CD4-positive, alpha-beta memory T cell (primary cell): ENCODE measurements around the gene PAIP2B. TPM values are rescaled to one million over a fixed set of nuclear protein-coding genes. Genes with fewer than 3 reads are reported as not detected.

Source experiments
- CTCF ChIA-PET: fragments of 350-600 bp; sonication (Branson Sonifier 250); formaldehyde crosslinking; loops from one replicate; lab custom pipeline; 2021; ENCODE audit warnings: inconsistent platforms; ENCODE audit not compliant: partially characterized antibody; lab: Charles Lee
- POLR2A ChIA-PET: fragments of 350-600 bp; sonication (Branson Sonifier 250); formaldehyde crosslinking; loops from one replicate; lab custom pipeline; 2021; ENCODE audit not compliant: partially characterized antibody; lab: Charles Lee
- DNase-seq, 5 donors: peaks; one replicate each; pipeline versions ENCODE4 v3.0.0 to v3.0.0-alpha.2; 2020 to 2022; ENCODE audit warnings: mixed read lengths in 1 of 5
- H3K27ac ChIP-seq: one replicate; pipeline ENCODE4 v1.7.0; 2013; ENCODE audit warnings: low read depth, low read length
- H3K27me3 ChIP-seq: 2 replicates; pipeline ENCODE4 v1.7.0; 2013; ENCODE audit warnings: mild to moderate bottlenecking, low read length, moderate library complexity; ENCODE audit not compliant: insufficient read depth
- H3K36me3 ChIP-seq: 2 replicates; pipeline ENCODE4 v1.7.0; 2013; ENCODE audit warnings: mild to moderate bottlenecking, low read length, moderate library complexity; ENCODE audit not compliant: insufficient read depth
- H3K4me1 ChIP-seq: 2 replicates; pipeline ENCODE4 v1.7.0; 2013; ENCODE audit warnings: mild to moderate bottlenecking, low read length, moderate library complexity; ENCODE audit not compliant: insufficient read depth
- H3K4me3 ChIP-seq, 2 donors: one replicate each; pipeline ENCODE4 v1.7.0; 2013; ENCODE audit warnings: low read length in 2 of 2, mild to moderate bottlenecking in 1 of 2
- H3K9me3 ChIP-seq, 2 donors: one replicate each; pipeline ENCODE4 v1.7.0; 2013; ENCODE audit warnings: low read length in 2 of 2, control low read depth in 1 of 2; ENCODE audit not compliant: control insufficient read depth in 1 of 2
- H3K27ac Mint-ChIP-seq, 7 donors: one replicate each; pipeline ENCODE4 v1.8.0; 2020 to 2021; ENCODE audit warnings: mixed read lengths in 7 of 7, mild to moderate bottlenecking in 6 of 7, inconsistent platforms in 3 of 7, moderate library complexity in 3 of 7
- H3K27me3 Mint-ChIP-seq, 2 donors: one replicate each; pipeline ENCODE4 v1.8.0; 2020 to 2021; ENCODE audit warnings: mixed read lengths in 2 of 2
- H3K36me3 Mint-ChIP-seq, 2 donors: one replicate each; pipeline ENCODE4 v1.8.0; 2020 to 2021; ENCODE audit warnings: mixed read lengths in 2 of 2, inconsistent platforms in 1 of 2, mild to moderate bottlenecking in 1 of 2
- H3K4me1 Mint-ChIP-seq, 4 donors: one replicate each; pipeline ENCODE4 v1.8.0; 2020 to 2021; ENCODE audit warnings: mixed read lengths in 4 of 4, mild to moderate bottlenecking in 1 of 4
- H3K4me3 Mint-ChIP-seq, 8 donors: one replicate each; pipeline ENCODE4 v1.8.0; 2020 to 2021; ENCODE audit warnings: mixed read lengths in 8 of 8, mild to moderate bottlenecking in 7 of 8, moderate library complexity in 6 of 8, inconsistent platforms in 3 of 8
- H3K9me3 Mint-ChIP-seq, 8 donors: one replicate each; pipeline ENCODE4 v1.8.0; 2020 to 2021; ENCODE audit warnings: mixed read lengths in 8 of 8, mild to moderate bottlenecking in 5 of 8, inconsistent platforms in 3 of 8, moderate library complexity in 1 of 8
- intact Hi-C: fragments of 100-400 bp; cut with micrococcal nuclease; formaldehyde crosslinking; loops from one replicate; pipeline ENCODE4 v1.15.1; 2023
- polyA plus RNA-seq, 2 donors: library from polyadenylated mRNA; unstranded; fragments of 300-500 nt; fragmentation: Illumina TruSeq; gene quantifications; one replicate each; pipeline ENCODE4 v1.2.3, GENCODE V29; 2021
- total RNA-seq, 2 experiments: library from RNA; stranded (reverse); gene quantifications; one replicate each; pipeline ENCODE4 v1.2.3, GENCODE V29; 2021

PAIP2B gene
- total and polyA plus RNA-seq, 4 experiments from 2014 or later: 1.7 to 11.0 (median 5.8) TPM

- intact Hi-C loops: no loop called here
- peaks cover 30 to 31% of the 10 kb centered on the region in 2 donors for H3K27me3 Mint-ChIP-seq
- Histone ChIP-seq H3K4me1 (no peaks in the 10 kb centered on the region), H3K9me3 (no peaks in the 10 kb centered on the region), H3K27me3 (no peaks in the 10 kb centered on the region), H3K4me3 (no peak overlapping the region), H3K36me3 (no peaks in the 10 kb centered on the region), H3K27ac (no peak overlapping the region)
- DNase-seq: no peak
- CTCF ChIA-PET: no interaction called here
- H3K9me3 Mint-ChIP-seq: peaks cover 0 to 8% (median 0%) of the 10 kb centered on the region in 8 donors
- no peaks in the 10 kb centered on the region for H3K4me1 Mint-ChIP-seq
- H3K36me3 Mint-ChIP-seq: no peaks in the 10 kb centered on the region
- no peak overlapping the region for H3K27ac Mint-ChIP-seq
- no peak overlapping the region for H3K4me3 Mint-ChIP-seq
- POLR2A ChIA-PET: no interaction called here
Measured at GRCh38 chr2:71254078-71254477, 27.2 kb upstream of the PAIP2B start.

- H3K4me1 ChIP-seq: no peaks in the 10 kb centered on the region
- no peaks in the 10 kb centered on the region for H3K27me3 ChIP-seq
- no peaks in the 10 kb centered on the region for H3K9me3 ChIP-seq
- Mint-ChIP-seq H3K36me3 (no peaks in the 10 kb centered on the region), H3K27ac (no peak overlapping the region), H3K4me3 (no peak overlapping the region), H3K9me3 (peaks cover 0 to 8% (median 0%) of the 10 kb centered on the region in 8 donors), H3K27me3 (peaks cover 30 to 31% of the 10 kb centered on the region in 2 donors), H3K4me1 (no peaks in the 10 kb centered on the region)
- POLR2A ChIA-PET: no interaction called here
- no peak overlapping the region for H3K27ac ChIP-seq
- CTCF ChIA-PET: no interaction called here
- intact Hi-C loops: no loop called here
- no peak overlapping the region for H3K4me3 ChIP-seq
- H3K36me3 ChIP-seq: no peaks in the 10 kb centered on the region
- DNase-seq: no peak
Measured at GRCh38 chr2:71253476-71253875, 26.6 kb upstream of the PAIP2B start.

- CTCF ChIA-PET: no interaction called here
- no peaks in the 10 kb centered on the region for H3K27me3 ChIP-seq
- Mint-ChIP-seq H3K4me3 (no peak overlapping the region), H3K9me3 (peaks cover 0 to 8% (median under 1%) of the 10 kb centered on the region in 8 donors), H3K27ac (no peak overlapping the region), H3K36me3 (no peaks in the 10 kb centered on the region), H3K27me3 (peaks cover 29 to 31% of the 10 kb centered on the region in 2 donors), H3K4me1 (no peaks in the 10 kb centered on the region)
- POLR2A ChIA-PET: no interaction called here
- no peak overlapping the region for H3K4me3 ChIP-seq
- no peaks in the 10 kb centered on the region for H3K36me3 ChIP-seq
- H3K9me3 ChIP-seq: no peaks in the 10 kb centered on the region
- no peaks in the 10 kb centered on the region for H3K4me1 ChIP-seq
- H3K27ac ChIP-seq: no peak overlapping the region
- intact Hi-C loops: no loop called here
- DNase-seq: no peak
Measured at GRCh38 chr2:71252862-71253261, 26.0 kb upstream of the PAIP2B start.

GRCh38 chr2:71250935-71251334 lies 24.0 kb upstream of the PAIP2B start:
- no peaks in the 10 kb centered on the region for H3K36me3 ChIP-seq
- no peaks in the 10 kb centered on the region for H3K4me1 ChIP-seq
- intact Hi-C loops: no loop called here
- peaks cover 23 to 25% of the 10 kb centered on the region in 2 donors for H3K27me3 Mint-ChIP-seq
- no peak for DNase-seq
- no peaks in the 10 kb centered on the region for H3K36me3 Mint-ChIP-seq
- H3K27me3 ChIP-seq: no peaks in the 10 kb centered on the region
- no peaks in the 10 kb centered on the region for H3K4me1 Mint-ChIP-seq
- H3K9me3 Mint-ChIP-seq: peaks cover 0 to 20% (median 5%) of the 10 kb centered on the region in 8 donors
- no peaks in the 10 kb centered on the region for H3K9me3 ChIP-seq
- CTCF ChIA-PET: no interaction called here
- no peak overlapping the region for H3K4me3 ChIP-seq
- POLR2A ChIA-PET: no interaction called here
- H3K4me3 Mint-ChIP-seq: no peak overlapping the region
- H3K27ac Mint-ChIP-seq: no peak overlapping the region
- no peak overlapping the region for H3K27ac ChIP-seq

DNA sequence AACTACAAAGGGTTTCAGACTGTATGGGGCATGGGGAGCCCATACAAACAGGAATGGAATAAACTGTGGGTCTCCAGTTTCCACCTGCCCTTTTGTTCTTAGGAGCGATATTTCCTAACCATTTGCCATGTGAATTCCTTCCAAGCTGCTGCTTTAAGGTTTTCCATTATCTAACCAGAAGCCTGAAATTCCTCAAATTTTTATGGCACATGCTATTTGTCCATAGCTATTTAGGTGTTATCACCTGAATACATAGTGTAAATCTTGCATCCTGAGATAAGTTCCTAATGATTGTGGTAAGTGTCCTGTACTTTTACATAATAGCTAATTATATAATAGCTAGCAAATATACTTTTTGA lies 17.4 kb upstream of the PAIP2B start:
- no peaks in the 10 kb centered on the region for H3K36me3 Mint-ChIP-seq
- Histone ChIP-seq H3K4me1 (no peaks in the 10 kb centered on the region), H3K36me3 (no peaks in the 10 kb centered on the region), H3K27me3 (no peaks in the 10 kb centered on the region), H3K9me3 (no peaks in the 10 kb centered on the region), H3K27ac (no peak overlapping the region), H3K4me3 (no peak overlapping the region)
- H3K9me3 Mint-ChIP-seq: peaks cover 0 to 13% (median 4%) of the 10 kb centered on the region in 8 donors
- POLR2A ChIA-PET: no interaction called here
- peaks cover 11 to 19% of the 10 kb centered on the region in 2 donors for H3K27me3 Mint-ChIP-seq
- no peak overlapping the region for H3K4me3 Mint-ChIP-seq
- no peak overlapping the region for H3K27ac Mint-ChIP-seq
- H3K4me1 Mint-ChIP-seq: no peaks in the 10 kb centered on the region
- CTCF ChIA-PET: interaction anchor here (1.2 kb wide), 1 partner anchor 17 kb away, joined by 3 read pairs; the partner anchor contains the start of gene PAIP2B
- intact Hi-C loops: no loop called here
- no peak for DNase-seq

GRCh38 chr2:71243634-71244301 lies 16.9 kb upstream of the PAIP2B start:
- no peak for DNase-seq
- Histone ChIP-seq H3K9me3 (no peaks in the 10 kb centered on the region), H3K36me3 (no peaks in the 10 kb centered on the region), H3K4me3 (no peak overlapping the region), H3K27ac (no peak overlapping the region), H3K27me3 (no peaks in the 10 kb centered on the region), H3K4me1 (no peaks in the 10 kb centered on the region)
- Mint-ChIP-seq H3K4me3 (no peak overlapping the region), H3K4me1 (no peaks in the 10 kb centered on the region), H3K27ac (no peak overlapping the region), H3K36me3 (no peaks in the 10 kb centered on the region), H3K9me3 (peaks cover 0 to 13% (median 4%) of the 10 kb centered on the region in 8 donors), H3K27me3 (peaks cover 11 to 19% of the 10 kb centered on the region in 2 donors)
- CTCF ChIA-PET: interaction anchor here (0.5 to 1.2 kb wide), 4 partner anchors 12 to 132 kb away, joined by 3 to 4 read pairs (median 3); partner anchors contain the start of gene PAIP2B
- intact Hi-C loops: no loop called here
- POLR2A ChIA-PET: no interaction called here

GRCh38 chr2:71240794-71241193 lies 13.9 kb upstream of the PAIP2B start:
- no peak overlapping the region for H3K4me3 ChIP-seq
- ChIA-PET POLR2A (no interaction called here), CTCF (no interaction called here)
- Mint-ChIP-seq H3K27me3 (peaks cover 5 to 17% of the 10 kb centered on the region in 2 donors), H3K4me1 (no peaks in the 10 kb centered on the region), H3K36me3 (no peaks in the 10 kb centered on the region), H3K4me3 (no peak overlapping the region), H3K27ac (no peak overlapping the region), H3K9me3 (peaks cover 0 to 4% (median 0%) of the 10 kb centered on the region in 8 donors)
- H3K36me3 ChIP-seq: no peaks in the 10 kb centered on the region
- no peaks in the 10 kb centered on the region for H3K4me1 ChIP-seq
- intact Hi-C loops: no loop called here
- DNase-seq: no peak
- no peak overlapping the region for H3K27ac ChIP-seq
- H3K27me3 ChIP-seq: no peaks in the 10 kb centered on the region
- no peaks in the 10 kb centered on the region for H3K9me3 ChIP-seq
